HEK293T (cell line): Measurements from ENCODE around the gene PGBD5.
"Not testable (repeated sequence)": the region's sequence is repeated elsewhere in the genome, so short reads cannot be mapped to it uniquely, and the experiment has no call there.

Experiments used
- CTCF ChIA-PET: fragments of 350-600 bp; formaldehyde crosslinking; extraction: SDS; loops from one replicate; lab custom pipeline; 2021; ENCODE audit warnings: antibody characterized with exemption, inconsistent platforms; lab: Yijun Ruan, JAX
- POLR2A ChIA-PET: fragments of 350-600 bp; formaldehyde crosslinking; extraction: SDS; loops from one replicate; lab custom pipeline; 2020; ENCODE audit warnings: antibody characterized with exemption, inconsistent platforms; lab: Yijun Ruan, JAX
- DNase-seq: peaks from one replicate; pipeline ENCODE4 v3.0.0; 2012; ENCODE audit warnings: mixed read lengths; ENCODE audit errors: extremely low spot score
- ARNT ChIP-seq: fragments of 450-650 bp; IDR thresholded peaks from 2 replicates; pipeline ENCODE4 v1.6.1; 2017; ENCODE audit warnings: mild to moderate bottlenecking
- BHLHE40 ChIP-seq: fragments of 450-650 bp; IDR thresholded peaks from 2 replicates; pipeline ENCODE4 v1.6.1; 2016; ENCODE audit warnings: mild to moderate bottlenecking, moderate library complexity, borderline replicate concordance
- CTBP1 ChIP-seq: fragments of 450-650 bp; IDR thresholded peaks from 2 replicates; pipeline ENCODE4 v1.6.1; 2016; ENCODE audit warnings: borderline replicate concordance
- ELF4 ChIP-seq: fragments of 450-650 bp; IDR thresholded peaks from 2 replicates; pipeline ENCODE4 v1.6.1; 2017; ENCODE audit warnings: antibody characterized with exemption
- FOXA1 ChIP-seq: fragments of 450-650 bp; IDR thresholded peaks from 2 replicates; pipeline ENCODE4 v1.6.1; 2016; ENCODE audit warnings: mild to moderate bottlenecking
- FOXK2 ChIP-seq: fragments of 450-650 bp; IDR thresholded peaks from 2 replicates; pipeline ENCODE4 v1.6.1; 2016; ENCODE audit warnings: mild to moderate bottlenecking
- FOXM1 ChIP-seq: fragments of 450-650 bp; IDR thresholded peaks from 2 replicates; pipeline ENCODE4 v1.6.1; 2017; ENCODE audit warnings: mild to moderate bottlenecking, borderline replicate concordance
- HDGF ChIP-seq: fragments of 450-650 bp; IDR thresholded peaks from 2 replicates; pipeline ENCODE4 v1.6.1; 2017; ENCODE audit warnings: antibody characterized with exemption, borderline replicate concordance
- L3MBTL2 ChIP-seq: fragments of 450-650 bp; conservative IDR thresholded peaks from 2 replicates; pipeline ENCODE4 v1.6.1; 2016; ENCODE audit warnings: mild to moderate bottlenecking
- LEF1 ChIP-seq: fragments of 450-650 bp; IDR thresholded peaks from 2 replicates; pipeline ENCODE4 v1.6.1; 2017; ENCODE audit warnings: mild to moderate bottlenecking, borderline replicate concordance
- NFRKB ChIP-seq: fragments of 450-650 bp; IDR thresholded peaks from 2 replicates; pipeline ENCODE4 v1.6.1; 2016; ENCODE audit warnings: mild to moderate bottlenecking, moderate library complexity
- PKNOX1 ChIP-seq: fragments of 450-650 bp; IDR thresholded peaks from 2 replicates; pipeline ENCODE4 v1.6.1; 2016
- SP1 ChIP-seq: fragments of 450-650 bp; IDR thresholded peaks from 2 replicates; pipeline ENCODE4 v1.6.1; 2017
- SUZ12 ChIP-seq: fragments of 450-650 bp; IDR thresholded peaks from 2 replicates; pipeline ENCODE4 v1.6.1; 2016; ENCODE audit warnings: mild to moderate bottlenecking
- TARDBP ChIP-seq: fragments of 450-650 bp; IDR thresholded peaks from 2 replicates; pipeline ENCODE4 v1.6.1; 2016
- ZNF384 ChIP-seq: fragments of 450-650 bp; IDR thresholded peaks from 2 replicates; pipeline ENCODE4 v1.6.1; 2016

Gene PGBD5

DNA sequence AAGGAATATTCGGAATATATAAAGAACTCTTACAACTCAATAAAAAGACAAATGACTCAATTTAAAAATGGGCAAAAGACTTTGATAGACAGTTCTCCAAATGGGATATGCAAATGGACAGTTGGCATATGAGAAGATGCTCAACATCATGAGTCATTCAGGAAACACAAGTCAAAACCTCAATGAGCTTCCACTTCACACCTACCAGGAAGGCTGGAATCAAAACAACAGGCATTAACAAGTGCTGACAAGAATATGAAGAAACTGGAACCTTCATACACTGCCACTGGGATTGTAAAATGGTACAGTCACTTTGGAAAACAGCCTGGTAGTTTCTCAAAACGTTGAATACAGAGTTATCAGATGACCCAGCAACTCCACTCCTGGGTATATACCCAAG is 17.2 kb downstream of the PGBD5 start:
- DNase-seq = no peak
- ChIA-PET POLR2A (no interaction called here), CTCF (interaction anchor here (0.7 kb wide), 1 partner anchor 450 kb away, joined by 3 read pairs; no protein-coding TSS in a partner anchor)
- TF ChIP-seq ZNF384 (no peak), HDGF (no peak), SP1 (no peak), FOXK2 (no peak), NFRKB (no peak), TARDBP (no peak), BHLHE40 (no peak), FOXM1 (no peak), L3MBTL2 (no peak), LEF1 (no peak)

- POLR2A ChIA-PET = no interaction called here
- TF ChIP-seq FOXM1 (no peak), LEF1 (no peak), NFRKB (no peak), HDGF (no peak), TARDBP (no peak), ZNF384 (no peak), SP1 (no peak), ELF4 (no peak), FOXK2 (no peak), FOXA1 (no peak)
- no peak for DNase-seq
- CTCF ChIA-PET = no interaction called here
Observed at GRCh38 chr1:230407351-230407750, 18.8 kb downstream of the PGBD5 start.

GRCh38 chr1:230406727-230407126 is 19.4 kb downstream of the PGBD5 start:
- POLR2A ChIA-PET, CTCF ChIA-PET, DNase-seq: not testable (repeated sequence)

- POLR2A ChIA-PET = interaction anchor here (1.2 kb wide), 1 partner anchor 9 kb away, joined by 3 read pairs; no protein-coding TSS in a partner anchor
- CTCF ChIA-PET = no interaction called here
- DNase-seq = no peak
- TF ChIP-seq FOXM1 (no peak), BHLHE40 (no peak), L3MBTL2 (no peak)
Observed at GRCh38 chr1:230403442-230403841, 22.7 kb downstream of the PGBD5 start.

DNA sequence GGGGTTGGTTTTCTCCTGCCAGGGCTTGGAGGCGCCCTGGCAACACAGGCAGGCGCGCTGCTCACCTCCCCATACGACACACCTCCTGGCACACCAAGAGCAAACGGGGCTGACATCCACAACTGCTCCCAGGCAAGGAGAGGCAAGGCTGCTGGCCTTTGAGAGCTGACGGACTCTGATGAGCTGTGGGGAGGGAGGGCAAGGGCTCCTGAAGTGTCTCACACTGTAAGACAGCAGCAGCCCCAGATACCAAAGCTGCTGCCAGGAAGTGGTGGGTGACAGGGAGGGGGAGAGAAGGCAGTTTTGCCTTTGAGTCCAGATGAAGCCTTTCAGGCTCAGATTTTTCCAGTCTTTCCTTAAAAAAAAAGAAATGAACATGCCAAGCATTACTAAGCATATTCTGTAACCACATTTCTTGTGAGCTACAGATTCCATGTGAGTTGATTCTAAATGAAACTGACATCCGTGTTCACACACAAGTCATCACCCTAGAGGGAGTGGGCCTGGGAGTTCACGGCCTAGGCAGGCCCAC is 24.3 kb downstream of the PGBD5 start:
- no peak for TF ChIP-seq FOXK2
- TF ChIP-seq FOXA1 = no peak
- TF ChIP-seq PKNOX1 = no peak
- CTCF ChIA-PET = interaction anchor here (0.6 kb wide), 1 partner anchor 136 kb away, joined by 4 read pairs; no protein-coding TSS in a partner anchor
- POLR2A ChIA-PET = no interaction called here
- no peak for DNase-seq

- no peak for DNase-seq
- TF ChIP-seq SUZ12 = no peak
- CTCF ChIA-PET = no interaction called here
- POLR2A ChIA-PET = no interaction called here
Observed at GRCh38 chr1:230401101-230401500, 25.0 kb downstream of the PGBD5 start.

GRCh38 chr1:230400007-230400344 is 26.2 kb downstream of the PGBD5 start:
- ChIA-PET POLR2A (no interaction called here), CTCF (no interaction called here)
- no peak for DNase-seq
- TF ChIP-seq L3MBTL2 (no peak), PKNOX1 (no peak), FOXM1 (no peak), LEF1 (no peak), CTBP1 (no peak), TARDBP (no peak), BHLHE40 (no peak)

DNA sequence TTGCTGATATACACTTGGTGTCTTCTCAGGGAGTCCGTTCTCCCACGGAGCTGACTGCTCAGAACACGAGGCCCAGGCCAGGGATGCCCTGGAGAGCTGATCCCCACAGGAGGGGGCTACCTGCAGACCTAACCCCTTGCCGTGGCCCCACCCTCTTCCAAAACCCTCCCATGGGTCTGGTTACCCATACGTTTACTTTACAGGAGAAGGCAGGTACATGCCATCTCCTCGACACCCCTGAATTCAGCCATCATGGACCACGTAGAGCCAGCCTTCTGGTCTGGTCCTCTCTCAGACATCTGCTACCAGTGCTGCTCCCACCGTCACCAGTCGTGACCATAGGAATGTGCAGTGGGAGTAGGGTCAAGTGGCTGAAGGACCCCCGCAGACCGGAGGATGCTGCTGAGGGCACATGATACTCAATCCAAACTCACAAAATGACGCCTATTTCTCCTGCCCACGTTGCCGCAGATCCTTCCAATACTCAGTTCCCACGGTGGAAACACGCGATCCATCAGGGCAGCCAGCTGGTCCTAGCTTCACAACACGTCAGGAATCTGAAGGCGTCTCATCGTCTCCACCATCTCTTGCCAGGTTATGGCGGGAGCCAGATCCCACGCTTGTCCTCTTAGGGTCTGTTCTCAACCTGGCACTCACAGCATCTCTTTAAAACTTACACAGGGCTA is 26.7 kb downstream of the PGBD5 start:
- TF ChIP-seq ARNT (no peak), FOXM1 (no peak), NFRKB (no peak), CTBP1 (no peak), FOXK2 (no peak), ZNF384 (no peak), FOXA1 (no peak), TARDBP (no peak), SP1 (no peak), SUZ12 (no peak), LEF1 (no peak), ELF4 (no peak)
- CTCF ChIA-PET = interaction anchor here (0.7 to 0.9 kb wide), 2 partner anchors 12 to 146 kb away, joined by 3 read pairs; no protein-coding TSS in a partner anchor
- POLR2A ChIA-PET = no interaction called here
- no peak for DNase-seq
